GM23338 (cell line): ENCODE measurements around the gene HDHD3. TPM values are rescaled to one million over a fixed set of nuclear protein-coding genes. Genes with fewer than 3 reads are reported as not detected.

Experiments
- ATAC-seq: fragments of 200-7000 bp; cut with Tn5 transposase; 3 replicates; pipeline ENCODE4 v1.9.1; 2020
- DNase-seq: peaks from one replicate; pipeline ENCODE4 v3.0.0-alpha.2; 2015; ENCODE audit warnings: low spot score
- H2AFZ ChIP-seq: fragments of 200-600 bp; sonication (generic); 2 replicates; pipeline ENCODE4 v1.8.0; 2016; ENCODE audit warnings: antibody characterized with exemption, mild to moderate bottlenecking, moderate library complexity
- H3F3A ChIP-seq: fragments of 200-600 bp; sonication (generic); replicated peaks from 2 replicates; pipeline ENCODE4 v1.8.0; 2017; ENCODE audit warnings: antibody characterized with exemption, mixed run types, low read depth
- H3K27ac ChIP-seq: fragments of 200-600 bp; sonication (generic); 2 replicates; pipeline ENCODE4 v1.6.1; 2016; ENCODE audit warnings: low read depth
- H3K27me3 ChIP-seq: fragments of 200-600 bp; sonication (generic); 2 replicates; pipeline ENCODE4 v1.8.0; 2016; ENCODE audit warnings: mild to moderate bottlenecking, mixed run types, moderate library complexity; ENCODE audit not compliant: insufficient read depth
- H3K36me3 ChIP-seq: fragments of 200-600 bp; sonication (generic); 2 replicates; pipeline ENCODE4 v1.8.0; 2016; ENCODE audit warnings: mild to moderate bottlenecking; ENCODE audit not compliant: insufficient read depth
- H3K4me1 ChIP-seq: fragments of 200-600 bp; sonication (generic); 2 replicates; pipeline ENCODE4 v1.8.0; 2016; ENCODE audit warnings: mild to moderate bottlenecking, moderate library complexity; ENCODE audit not compliant: insufficient read depth
- H3K4me2 ChIP-seq: fragments of 200-600 bp; sonication (generic); 2 replicates; pipeline ENCODE4 v1.7.1; 2017; ENCODE audit warnings: mixed run types
- H3K4me3 ChIP-seq: fragments of 200-600 bp; sonication (generic); 2 replicates; pipeline ENCODE4 v1.6.1; 2016; ENCODE audit warnings: mixed run types
- H3K79me2 ChIP-seq: fragments of 200-600 bp; sonication (generic); replicated peaks from 2 replicates; pipeline ENCODE4 v1.8.0; 2017; ENCODE audit warnings: mild to moderate bottlenecking; ENCODE audit not compliant: insufficient read depth
- H3K9me2 ChIP-seq: fragments of 200-600 bp; sonication (generic); 2 replicates; pipeline ENCODE4 v1.8.0; 2017; ENCODE audit not compliant: insufficient read depth
- H4K20me1 ChIP-seq: fragments of 200-600 bp; sonication (generic); replicated peaks from 2 replicates; pipeline ENCODE4 v1.8.0; 2017; ENCODE audit warnings: mild to moderate bottlenecking; ENCODE audit not compliant: insufficient read depth
- H3K27ac Mint-ChIP-seq: 2 replicates; pipeline ENCODE4 v1.8.0; 2020; ENCODE audit warnings: inconsistent platforms, mild to moderate bottlenecking, moderate library complexity, mixed read lengths
- H3K27me3 Mint-ChIP-seq: 3 replicates; pipeline ENCODE4 v1.8.0; 2022; ENCODE audit warnings: low read depth, mild to moderate bottlenecking, moderate library complexity, mixed read lengths, inconsistent platforms; ENCODE audit not compliant: insufficient read depth, poor library complexity
- H3K36me3 Mint-ChIP-seq: 3 replicates; pipeline ENCODE4 v1.8.0; 2021; ENCODE audit warnings: low read depth, mild to moderate bottlenecking, inconsistent platforms, moderate library complexity, mixed read lengths
- H3K4me1 Mint-ChIP-seq: 3 replicates; pipeline ENCODE4 v1.8.0; 2020; ENCODE audit warnings: mild to moderate bottlenecking, inconsistent platforms, mixed read lengths
- H3K4me3 Mint-ChIP-seq: 3 replicates; pipeline ENCODE4 v1.8.0; 2021; ENCODE audit warnings: moderate library complexity, mild to moderate bottlenecking, inconsistent platforms, mixed read lengths
- H3K9me3 Mint-ChIP-seq: 3 replicates; pipeline ENCODE4 v1.8.0; 2020; ENCODE audit warnings: moderate library complexity, mild to moderate bottlenecking, inconsistent platforms, mixed read lengths
- CREB1 ChIP-seq: fragments of 250-450 bp; sonication (Bioruptor Pico); IDR thresholded peaks from 2 replicates; pipeline ENCODE4 v1.5.0; 2020; ENCODE audit warnings: low read depth, mild to moderate bottlenecking, moderate library complexity
- EZH2 ChIP-seq: fragments of 200-600 bp; sonication (generic); IDR thresholded peaks from one replicate; pipeline ENCODE4 v1.8.0; 2017; ENCODE audit warnings: antibody characterized with exemption, mild to moderate bottlenecking, low read depth; ENCODE audit not compliant: unreplicated experiment
- JUNB ChIP-seq: IDR thresholded peaks from one replicate; pipeline ENCODE4 v1.6.1; 2016; ENCODE audit warnings: antibody characterized with exemption; ENCODE audit not compliant: unreplicated experiment
- NANOG ChIP-seq: IDR thresholded peaks from 2 replicates; pipeline ENCODE4 v1.6.1; 2016; ENCODE audit warnings: antibody characterized with exemption, borderline replicate concordance
- STAT1 ChIP-seq: IDR thresholded peaks from one replicate; pipeline ENCODE4 v1.6.1; 2016; ENCODE audit warnings: antibody characterized with exemption; ENCODE audit not compliant: unreplicated experiment
- ZNF114 ChIP-seq: fragments of 250-450 bp; sonication (Bioruptor Pico); IDR thresholded peaks from 2 replicates; pipeline ENCODE4 v1.5.0; 2020; ENCODE audit warnings: mild to moderate bottlenecking, moderate library complexity
- ZNF331 ChIP-seq: fragments of 250-450 bp; sonication (Bioruptor Pico); IDR thresholded peaks from 2 replicates; pipeline ENCODE4 v1.5.0; 2020; ENCODE audit warnings: low read depth, mild to moderate bottlenecking, moderate library complexity
- polyA plus RNA-seq: library from polyadenylated mRNA; unstranded; fragments of >200 nt; fragmentation: Nextera tagmentation; extraction: Ambion mirVana; gene quantifications from 2 replicates; pipeline ENCODE4 v1.2.1, GENCODE V29; 2016
- total RNA-seq: library from RNA; depleted of rRNA; stranded (reverse); fragments of >200 nt; shearing (Covaris generic); gene quantifications from 2 replicates; pipeline ENCODE4 v1.2.3, GENCODE V29; 2014
- TF ChIP-seq, protein P1 (sequence below): IDR thresholded peaks from 2 replicates; pipeline ENCODE4 v1.6.1; 2016; ENCODE audit warnings: antibody characterized with exemption

The HDHD3 gene
- total and polyA plus RNA-seq, 2 experiments from 2014 or later = 9.5 to 17.7 TPM

- Mint-ChIP-seq H3K4me1 (no peaks in the 10 kb centered on the region), H3K4me3 (no peak overlapping the region)
- no peaks in the 10 kb centered on the region for H3K36me3 ChIP-seq
Measured at GRCh38 chr9:113388833-113389232, 12.0 kb upstream of the HDHD3 start.

GRCh38 chr9:113387560-113388230, 10.9 kb upstream of the HDHD3 start:
- H2AFZ ChIP-seq = no peak overlapping the region
- H3K4me1 ChIP-seq = no peaks in the 10 kb centered on the region
- Mint-ChIP-seq H3K27ac (no peak overlapping the region), H3K27me3 (peaks cover 5% of the 10 kb centered on the region), H3K4me1 (no peaks in the 10 kb centered on the region), H3K36me3 (peaks cover 8% of the 10 kb centered on the region; the same call in 1 of the 3 replicates), H3K4me3 (no peak overlapping the region), H3K9me3 (no peaks in the 10 kb centered on the region)
- no peaks in the 10 kb centered on the region for H3K79me2 ChIP-seq
- ATAC-seq (no peak), DNase-seq (no peak)
- H3K27ac ChIP-seq = no peak overlapping the region
- H3K4me3 ChIP-seq = no peak overlapping the region
- peaks cover 2% of the 10 kb centered on the region; the same call in 1 of the 2 replicates for H4K20me1 ChIP-seq
- no peaks in the 10 kb centered on the region for H3F3A ChIP-seq
- no peak overlapping the region for H3K4me2 ChIP-seq
- H3K9me2 ChIP-seq = no peaks in the 10 kb centered on the region
- no peaks in the 10 kb centered on the region for H3K27me3 ChIP-seq
- no peak for TF ChIP-seq EZH2
- TF ChIP-seq, protein P1, sequence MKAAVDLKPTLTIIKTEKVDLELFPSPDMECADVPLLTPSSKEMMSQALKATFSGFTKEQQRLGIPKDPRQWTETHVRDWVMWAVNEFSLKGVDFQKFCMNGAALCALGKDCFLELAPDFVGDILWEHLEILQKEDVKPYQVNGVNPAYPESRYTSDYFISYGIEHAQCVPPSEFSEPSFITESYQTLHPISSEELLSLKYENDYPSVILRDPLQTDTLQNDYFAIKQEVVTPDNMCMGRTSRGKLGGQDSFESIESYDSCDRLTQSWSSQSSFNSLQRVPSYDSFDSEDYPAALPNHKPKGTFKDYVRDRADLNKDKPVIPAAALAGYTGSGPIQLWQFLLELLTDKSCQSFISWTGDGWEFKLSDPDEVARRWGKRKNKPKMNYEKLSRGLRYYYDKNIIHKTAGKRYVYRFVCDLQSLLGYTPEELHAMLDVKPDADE = no peak
- no peak for TF ChIP-seq ZNF114 (CRISPR knock-in tag)
- no peak for TF ChIP-seq CREB1 (CRISPR knock-in tag)
- no peak for TF ChIP-seq ZNF331 (CRISPR knock-in tag)
- no peaks in the 10 kb centered on the region for H3K36me3 ChIP-seq

More at GRCh38 chr9:113388833-113389232, 12.0 kb upstream of the HDHD3 start:
- Mint-ChIP-seq H3K9me3 (no peaks in the 10 kb centered on the region), H3K27me3 (peaks cover 5% of the 10 kb centered on the region), H3K36me3 (peaks cover 11% of the 10 kb centered on the region; the same call in 2 of the 3 replicates), H3K27ac (no peak overlapping the region)
- Histone ChIP-seq H3K79me2 (no peaks in the 10 kb centered on the region), H3K4me3 (no peak overlapping the region), H3K9me2 (no peaks in the 10 kb centered on the region), H3K27ac (no peak overlapping the region), H3K27me3 (no peaks in the 10 kb centered on the region), H2AFZ (no peak overlapping the region), H4K20me1 (peaks cover 2% of the 10 kb centered on the region; the same call in 1 of the 2 replicates), H3K4me2 (no peak overlapping the region), H3K4me1 (no peaks in the 10 kb centered on the region), H3F3A (no peaks in the 10 kb centered on the region)
- no peak for TF ChIP-seq STAT1
- TF ChIP-seq JUNB = no peak
- TF ChIP-seq NANOG = no peak
- no peak for DNase-seq
- no peak for ATAC-seq
